NCI-H748 (cell line): ENCODE data around the gene DNAL4.

Source experiments
- DNase-seq: peaks from one replicate; lab custom pipeline; 2025; ENCODE audit not compliant: unreplicated experiment; lab: John Stamatoyannopoulos, UW

The DNAL4 gene

GRCh38 chr22:38793721-38794466, at the start of gene DNAL4:
Gene DNAL4, minus strand, starts transcription at chr22:38794143. Its CDS starts 11,412 bp downstream, at chr22:38782731.
- DNase-seq, result peak; percentile 96

- peak; percentile 78 for DNase-seq
Observed at GRCh38 chr22:38843201-38843656, 49.3 kb upstream of the DNAL4 start.

- DNase-seq, result no peak
Observed at GRCh38 chr22:38842512-38843200, 48.7 kb upstream of the DNAL4 start.

GRCh38 chr22:38841635-38842034, 47.7 kb upstream of the DNAL4 start:
- DNase-seq, result no peak

- peak; percentile 11 for DNase-seq
Observed at GRCh38 chr22:38841211-38841610, 47.3 kb upstream of the DNAL4 start.

- no peak for DNase-seq
Observed at GRCh38 chr22:38840129-38840528, 46.2 kb upstream of the DNAL4 start.

- DNase-seq, result peak; percentile 1
Observed at GRCh38 chr22:38839686-38840085, 45.7 kb upstream of the DNAL4 start.

GRCh38 chr22:38837414-38837928, 43.5 kb upstream of the DNAL4 start:
- DNase-seq, result no peak

GRCh38 chr22:38835888-38836301, 42.0 kb upstream of the DNAL4 start:
- DNase-seq, result no peak

- DNase-seq, result no peak
Observed at GRCh38 chr22:38834991-38835390, 41.0 kb upstream of the DNAL4 start.

GRCh38 chr22:38834215-38834953, 40.4 kb upstream of the DNAL4 start:
- no peak for DNase-seq

- DNase-seq, result no peak
Observed at GRCh38 chr22:38833061-38833460, 39.1 kb upstream of the DNAL4 start.

GRCh38 chr22:38832005-38832978, 38.3 kb upstream of the DNAL4 start:
- no peak for DNase-seq

- DNase-seq, result no peak
Observed at GRCh38 chr22:38831166-38831945, 37.4 kb upstream of the DNAL4 start.

GRCh38 chr22:38830845-38831108, 36.8 kb upstream of the DNAL4 start:
- DNase-seq, result no peak

GRCh38 chr22:38830026-38830844, 36.3 kb upstream of the DNAL4 start:
- DNase-seq, result no peak

GRCh38 chr22:38829485-38829884, 35.5 kb upstream of the DNAL4 start:
- DNase-seq, result no peak

GRCh38 chr22:38828616-38829205, 34.8 kb upstream of the DNAL4 start:
- no peak for DNase-seq

- no peak for DNase-seq
Observed at GRCh38 chr22:38828191-38828590, 34.2 kb upstream of the DNAL4 start.
